Body of pancreas (tissue), 4 donors: ENCODE data around the gene MARCOL. TPM values are rescaled to one million over a fixed set of nuclear protein-coding genes. Genes with fewer than 3 reads are reported as not detected.

Experiments used
- ATAC-seq: fragments of 150-250 bp; one replicate; pipeline ENCODE4 v1.9.1; 2016
- DNase-seq, 4 donors: peaks; one replicate each; pipeline ENCODE4 v3.0.0-alpha.2; 2019
- H3K27ac ChIP-seq, 4 donors: fragments of 200-600 bp; sonication (generic); 1 replicate in 3 of 4; 2 replicates in 1 of 4; pipeline versions ENCODE4 v1.5.1 to v1.6.1; 2016 to 2019; ENCODE audit warnings: mild to moderate bottlenecking in 1 of 4, mixed read lengths in 1 of 4, moderate library complexity in 1 of 4
- H3K27me3 ChIP-seq, 2 donors: fragments of 200-600 bp; sonication (generic); one replicate each; pipeline ENCODE4 v1.6.0; 2016; ENCODE audit warnings: mild to moderate bottlenecking in 1 of 2
- H3K36me3 ChIP-seq, 2 donors: fragments of 200-600 bp; sonication (generic); replicated peaks in 1 of 2; 2 replicates each; pipeline ENCODE4 v1.5.1; 2016; ENCODE audit warnings: low read depth in 2 of 2; ENCODE audit not compliant: insufficient read depth in 1 of 2
- H3K4me1 ChIP-seq: fragments of 200-600 bp; sonication (generic); one replicate; pipeline ENCODE4 v1.6.0; 2016
- H3K4me3 ChIP-seq, 2 donors: fragments of 200-600 bp; sonication (generic); 1 replicate in 1 of 2; 2 replicates in 1 of 2; pipeline ENCODE4 v1.5.1; 2016 to 2019
- H3K9me3 ChIP-seq, 3 donors: fragments of 200-600 bp; sonication (generic); 1 replicate in 2 of 3; 2 replicates in 1 of 3; pipeline ENCODE4 v1.5.1; 2016
- CTCF ChIP-seq, 7 experiments: fragments of 450-650 bp in 4 of 7; fragments of 200-600 bp in 3 of 7; sonication (generic) in 3 of 7; IDR thresholded peaks; one replicate each; pipeline ENCODE4 v1.5.1; 2016 to 2019; ENCODE audit warnings: antibody characterized with exemption in 7 of 7
- POLR2A ChIP-seq, 3 donors: fragments of 450-650 bp; IDR thresholded peaks; one replicate each; pipeline ENCODE4 v1.6.1; 2016; ENCODE audit warnings: antibody characterized with exemption in 3 of 3, mild to moderate bottlenecking in 2 of 3
- WGBS, 2 donors: methylation state at CpG; one replicate each; pipeline ENCODE4 v1.1.5; 2017; 5-methylcytosine and 5-hydroxymethylcytosine counted together
- intact Hi-C: fragments of 100-400 bp; cut with DNase I; formaldehyde crosslinking; loops from one replicate; pipeline ENCODE4 v1.15.1; 2023
- total RNA-seq, 2 donors: library from RNA; depleted of rRNA; stranded (reverse); fragments of >200 nt; gene quantifications; one replicate each; pipeline ENCODE4 v1.1.0, GENCODE V29; 2016

Gene MARCOL
- total RNA-seq, 2 donors from 2014 or later, result not detected

DNA sequence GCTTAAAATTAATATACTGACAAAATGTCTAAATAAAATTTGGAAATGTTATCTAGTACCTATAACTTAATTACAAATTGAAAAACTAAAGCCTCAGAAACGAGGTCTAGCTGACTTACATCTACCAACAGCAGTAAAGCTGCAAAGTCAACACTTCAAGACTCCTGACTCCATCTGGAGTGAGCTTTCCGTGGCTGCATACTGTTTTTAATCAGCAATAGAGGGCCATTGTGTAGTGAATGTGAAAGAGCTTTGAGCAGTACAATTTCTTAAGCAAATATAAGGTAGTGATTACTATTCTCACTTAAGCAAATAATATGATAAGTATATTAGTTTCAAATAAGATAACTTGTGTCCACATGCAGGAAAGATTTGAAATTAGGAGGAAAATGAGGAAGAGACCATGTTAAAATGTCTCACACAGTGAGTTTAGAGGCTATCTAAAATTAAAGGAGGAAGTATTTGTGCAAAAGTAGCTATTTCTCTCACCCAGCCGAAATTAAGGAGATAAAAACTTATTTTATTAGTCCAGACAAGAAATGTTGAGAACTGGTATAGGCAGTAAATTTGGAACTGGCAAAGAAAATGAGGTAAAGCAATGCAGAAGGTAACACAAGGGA, 29.1 kb upstream of the MARCOL start:
- H3K27me3 ChIP-seq, result no peaks in the 10 kb centered on the region
- no peak for ATAC-seq
- intact Hi-C loops, result no loop called here
- no peak overlapping the region for H3K4me3 ChIP-seq
- WGBS, 2 donors, result 20 to 33% methylated on average over 3 of the region's 3 CpGs
- H3K4me1 ChIP-seq, result peaks cover 8% of the 10 kb centered on the region
- TF ChIP-seq CTCF (IDR thresholded peaks at IDR 0.05) (no peak), POLR2A (IDR thresholded peaks at IDR 0.05) (no peak)
- no peaks in the 10 kb centered on the region for H3K9me3 ChIP-seq
- H3K27ac ChIP-seq, result no peak overlapping the region
- no peaks in the 10 kb centered on the region for H3K36me3 ChIP-seq
- no peak for DNase-seq

- Histone ChIP-seq H3K27me3 (no peaks in the 10 kb centered on the region), H3K27ac (no peak overlapping the region), H3K4me1 (no peaks in the 10 kb centered on the region), H3K36me3 (no peaks in the 10 kb centered on the region), H3K9me3 (no peaks in the 10 kb centered on the region), H3K4me3 (no peak overlapping the region)
- TF ChIP-seq CTCF (IDR thresholded peaks at IDR 0.05), result no peak
- no peak for TF ChIP-seq POLR2A (IDR thresholded peaks at IDR 0.05)
- intact Hi-C loops, result no loop called here
- ATAC-seq, result no peak
- 68 to 90% methylated on average over 1 of the region's 1 CpG for WGBS, 2 donors
- DNase-seq, result no peak
Measured at GRCh38 chr5:148214665-148215185, 23.6 kb upstream of the MARCOL start.

DNA sequence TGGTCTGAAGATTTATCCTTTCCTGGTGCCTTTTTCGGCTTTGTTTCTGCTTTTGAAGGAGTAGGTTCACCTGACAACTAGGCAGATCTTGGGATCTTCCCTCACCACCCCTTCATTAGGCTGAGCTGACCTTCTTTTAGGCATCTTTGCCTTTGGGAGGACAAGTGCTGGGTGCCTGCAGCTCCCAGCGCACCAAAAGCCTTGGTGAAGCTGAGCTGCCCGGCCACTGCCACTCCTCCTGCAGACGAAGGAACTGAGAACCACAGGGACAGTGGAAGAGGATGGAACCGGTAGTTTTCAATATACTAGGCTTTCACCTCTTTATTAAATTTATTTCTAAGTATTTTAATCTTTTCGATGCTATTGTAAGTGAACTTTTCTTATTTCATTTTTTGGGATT, 16.8 kb upstream of the MARCOL start:
- ATAC-seq (no peak), DNase-seq (no peak)
- WGBS, 2 donors, result 70 to 78% methylated on average over 6 of the region's 6 CpGs
- Histone ChIP-seq H3K4me3 (no peak overlapping the region), H3K9me3 (no peaks in the 10 kb centered on the region), H3K4me1 (no peaks in the 10 kb centered on the region), H3K27me3 (no peaks in the 10 kb centered on the region), H3K36me3 (no peaks in the 10 kb centered on the region), H3K27ac (no peak overlapping the region)
- TF ChIP-seq CTCF (IDR thresholded peaks at IDR 0.05) (no peak), POLR2A (IDR thresholded peaks at IDR 0.05) (no peak)
- intact Hi-C loops, result no loop called here

GRCh38 chr5:148224117-148224742, 14.1 kb upstream of the MARCOL start:
- no peaks in the 10 kb centered on the region for H3K4me1 ChIP-seq
- WGBS, 2 donors, result 65 to 66% methylated on average over 2 of the region's 2 CpGs

More at GRCh38 chr5:148224117-148224742, 14.1 kb upstream of the MARCOL start:
- ATAC-seq (no peak), DNase-seq (no peak)
- Histone ChIP-seq H3K36me3 (no peaks in the 10 kb centered on the region), H3K9me3 (no peaks in the 10 kb centered on the region), H3K27me3 (no peaks in the 10 kb centered on the region), H3K4me3 (no peak overlapping the region), H3K27ac (no peak overlapping the region)
- TF ChIP-seq POLR2A (IDR thresholded peaks at IDR 0.05), result no peak
- no peak for TF ChIP-seq CTCF (IDR thresholded peaks at IDR 0.05)
- intact Hi-C loops, result no loop called here
